HG03575 (cell line): ENCODE results near the gene IFITM1.
"Not testable (repeated sequence)": the region's sequence is repeated elsewhere in the genome, so short reads cannot be mapped to it uniquely, and the experiment has no call there.

Source experiments
- ATAC-seq: cut with Tn5 transposase; IDR thresholded peaks from one replicate; pipeline ENCODE4 v1.9.1; 2021; ENCODE audit not compliant: unreplicated experiment, insufficient number of reproducible peaks, low FRiP score; ENCODE audit errors: extremely low read depth

The IFITM1 gene

GRCh38 chr11:355581-356458, 42.0 kb downstream of the IFITM1 start:
- no peak for ATAC-seq

GRCh38 chr11:356610-357009, 42.8 kb downstream of the IFITM1 start:
- ATAC-seq, result no peak

GRCh38 chr11:357582-357981, 43.7 kb downstream of the IFITM1 start:
- no peak for ATAC-seq

GRCh38 chr11:358129-358800, 44.4 kb downstream of the IFITM1 start:
- no peak for ATAC-seq

- no peak for ATAC-seq
Observed at GRCh38 chr11:359181-359714, 45.4 kb downstream of the IFITM1 start.

GRCh38 chr11:360326-361280, 46.8 kb downstream of the IFITM1 start:
- ATAC-seq, result no peak

- ATAC-seq, result no peak
Observed at GRCh38 chr11:362642-363442, 49.0 kb downstream of the IFITM1 start.

- not testable (repeated sequence) for ATAC-seq
Observed at GRCh38 chr11:363443-363805, 49.6 kb downstream of the IFITM1 start.

- ATAC-seq, result no peak
Observed at GRCh38 chr11:363948-364761, 50.3 kb downstream of the IFITM1 start.
